Parathyroid adenoma (tissue), 2 donors: ENCODE results near the gene PTRHD1.
A peak's percentile ranks its signal among the peaks of the same experiment; 100 is the strongest.

Experiments used
- H2AFZ ChIP-seq: fragments of 300-600 bp; sonication (generic); one replicate; pipeline ENCODE4 v1.7.0; 2017; ENCODE audit warnings: antibody characterized with exemption, mild to moderate bottlenecking
- H3K27ac ChIP-seq: fragments of 300-600 bp; sonication (generic); one replicate; pipeline ENCODE4 v1.7.0; 2017
- H3K27me3 ChIP-seq: fragments of 300-600 bp; sonication (generic); one replicate; pipeline ENCODE4 v1.7.0; 2017; ENCODE audit warnings: low read length; ENCODE audit not compliant: control insufficient read depth, insufficient read depth
- H3K36me3 ChIP-seq: fragments of 300-600 bp; sonication (generic); one replicate; pipeline ENCODE4 v1.7.0; 2017; ENCODE audit warnings: low read length; ENCODE audit not compliant: control insufficient read depth, insufficient read depth
- H3K4me1 ChIP-seq: fragments of 300-600 bp; sonication (generic); one replicate; pipeline ENCODE4 v1.7.0; 2017; ENCODE audit warnings: control low read depth
- H3K4me2 ChIP-seq: fragments of 300-600 bp; sonication (generic); one replicate; pipeline ENCODE4 v1.7.0; 2017; ENCODE audit warnings: low read length
- H3K4me3 ChIP-seq: fragments of 300-600 bp; sonication (generic); one replicate; pipeline ENCODE4 v1.7.0; 2017; ENCODE audit warnings: low read depth, low read length
- H3K79me2 ChIP-seq: fragments of 300-600 bp; sonication (generic); one replicate; pipeline ENCODE4 v1.7.0; 2017; ENCODE audit warnings: control low read depth
- H3K9ac ChIP-seq: fragments of 300-600 bp; sonication (generic); one replicate; pipeline ENCODE4 v1.7.0; 2017; ENCODE audit warnings: mild to moderate bottlenecking
- H3K9me3 ChIP-seq: fragments of 300-600 bp; sonication (generic); one replicate; pipeline ENCODE4 v1.7.0; 2017; ENCODE audit warnings: low read length; ENCODE audit not compliant: control insufficient read depth
- TF ChIP-seq, protein P1 (sequence below): fragments of 300-600 bp; sonication (generic); IDR thresholded peaks from one replicate; pipeline ENCODE4 v1.7.0; 2017; ENCODE audit warnings: antibody characterized with exemption, mild to moderate bottlenecking
- donor health status: primary hyperparathyroidism.

PTRHD1 gene

DNA sequence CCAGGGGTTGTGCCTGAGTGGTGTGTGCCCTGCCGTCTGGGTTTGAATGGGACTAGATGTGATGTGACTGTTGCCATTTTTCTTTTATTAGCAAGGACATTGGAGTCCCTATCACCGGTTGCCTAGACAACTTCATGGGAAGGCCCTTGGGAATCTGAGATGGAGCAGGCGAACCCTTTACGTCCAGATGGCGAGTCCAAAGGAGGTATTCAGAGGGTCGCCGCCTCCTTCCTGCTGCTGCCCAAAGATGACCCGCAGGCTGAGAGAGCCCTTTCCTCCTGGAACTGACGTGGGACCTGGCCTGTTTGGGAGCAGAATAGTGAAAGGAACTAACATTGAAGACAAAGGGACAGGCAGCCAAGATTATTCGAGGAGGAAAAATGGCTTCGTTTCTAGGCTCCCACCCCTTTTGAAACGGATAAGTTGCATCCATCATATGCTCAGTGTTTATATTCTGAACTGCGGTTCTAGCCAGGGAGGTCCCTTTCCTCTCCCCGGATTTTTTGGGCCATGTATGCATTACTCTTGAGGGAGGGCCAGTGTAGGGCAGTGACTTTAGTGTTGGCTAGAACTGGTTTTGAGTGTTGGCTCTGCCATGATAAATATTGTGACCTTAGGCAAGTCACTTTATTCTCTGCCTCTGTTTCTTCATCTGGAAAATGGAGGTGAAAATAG lies 707 bp upstream of the PTRHD1 start:
- H3K4me3 ChIP-seq, result peak overlapping the region; percentile 99
- H3K4me1 ChIP-seq, result peaks cover 7% of the 10 kb centered on the region
- no peak overlapping the region for H3K9ac ChIP-seq
- H3K36me3 ChIP-seq, result no peaks in the 10 kb centered on the region
- H3K79me2 ChIP-seq, result no peaks in the 10 kb centered on the region
- H3K9me3 ChIP-seq, result no peaks in the 10 kb centered on the region
- H3K27me3 ChIP-seq, result no peaks in the 10 kb centered on the region
- peak overlapping the region; percentile 94 for H2AFZ ChIP-seq
- TF ChIP-seq, protein P1, sequence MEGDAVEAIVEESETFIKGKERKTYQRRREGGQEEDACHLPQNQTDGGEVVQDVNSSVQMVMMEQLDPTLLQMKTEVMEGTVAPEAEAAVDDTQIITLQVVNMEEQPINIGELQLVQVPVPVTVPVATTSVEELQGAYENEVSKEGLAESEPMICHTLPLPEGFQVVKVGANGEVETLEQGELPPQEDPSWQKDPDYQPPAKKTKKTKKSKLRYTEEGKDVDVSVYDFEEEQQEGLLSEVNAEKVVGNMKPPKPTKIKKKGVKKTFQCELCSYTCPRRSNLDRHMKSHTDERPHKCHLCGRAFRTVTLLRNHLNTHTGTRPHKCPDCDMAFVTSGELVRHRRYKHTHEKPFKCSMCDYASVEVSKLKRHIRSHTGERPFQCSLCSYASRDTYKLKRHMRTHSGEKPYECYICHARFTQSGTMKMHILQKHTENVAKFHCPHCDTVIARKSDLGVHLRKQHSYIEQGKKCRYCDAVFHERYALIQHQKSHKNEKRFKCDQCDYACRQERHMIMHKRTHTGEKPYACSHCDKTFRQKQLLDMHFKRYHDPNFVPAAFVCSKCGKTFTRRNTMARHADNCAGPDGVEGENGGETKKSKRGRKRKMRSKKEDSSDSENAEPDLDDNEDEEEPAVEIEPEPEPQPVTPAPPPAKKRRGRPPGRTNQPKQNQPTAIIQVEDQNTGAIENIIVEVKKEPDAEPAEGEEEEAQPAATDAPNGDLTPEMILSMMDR, result no peak
- H3K27ac ChIP-seq, result no peak overlapping the region
- peak overlapping the region; percentile 95 for H3K4me2 ChIP-seq

DNA sequence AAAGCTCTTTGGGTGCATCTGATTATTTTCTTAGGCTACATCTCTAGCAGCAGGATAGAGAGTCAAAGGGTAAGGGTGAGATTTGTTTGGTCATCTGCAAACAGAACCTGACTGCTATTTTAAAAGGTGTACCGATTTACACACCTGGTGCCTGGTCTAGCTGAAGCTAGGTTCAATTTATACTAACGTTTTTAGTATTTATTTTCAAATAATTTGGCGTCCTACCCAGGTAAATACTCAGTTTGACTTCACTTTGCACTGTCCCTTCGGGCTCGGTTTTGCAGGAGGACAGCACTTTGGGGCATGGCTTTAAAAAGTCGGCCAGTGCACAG lies 683 bp downstream of the PTRHD1 start:
- Histone ChIP-seq H3K27ac (peak overlapping the region; percentile 95), H2AFZ (peak overlapping the region; percentile 94), H3K9me3 (no peaks in the 10 kb centered on the region), H3K4me1 (peaks cover 7% of the 10 kb centered on the region), H3K79me2 (no peaks in the 10 kb centered on the region), H3K4me2 (peak overlapping the region; percentile 95), H3K27me3 (no peaks in the 10 kb centered on the region), H3K9ac (no peak overlapping the region), H3K36me3 (no peaks in the 10 kb centered on the region), H3K4me3 (peak overlapping the region; percentile 99)
- TF ChIP-seq, protein P1, result no peak

DNA sequence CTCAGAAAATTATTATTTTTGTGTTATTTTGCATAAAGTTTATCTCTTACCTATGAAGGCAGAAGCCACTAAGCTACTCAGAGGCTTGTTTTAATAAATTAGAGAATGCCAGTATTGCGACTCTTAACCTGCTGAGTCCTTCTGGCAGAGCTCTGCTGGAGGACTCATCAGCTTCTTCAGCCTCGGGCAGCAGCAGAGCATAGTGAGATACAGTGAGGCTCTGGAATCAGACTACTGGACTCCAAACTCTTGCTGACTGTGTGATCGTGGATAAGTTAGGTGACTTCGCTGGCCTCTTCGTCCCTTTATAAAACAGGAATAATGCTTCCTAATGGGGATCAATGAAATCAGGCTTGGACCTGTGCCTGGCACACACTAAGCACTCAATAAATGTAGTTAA lies 1.7 kb downstream of the PTRHD1 start:
- Histone ChIP-seq H3K9ac (no peak overlapping the region), H3K27me3 (no peaks in the 10 kb centered on the region), H3K4me3 (no peak overlapping the region), H3K36me3 (no peaks in the 10 kb centered on the region), H3K79me2 (no peaks in the 10 kb centered on the region), H3K27ac (no peak overlapping the region), H3K4me1 (peaks cover 7% of the 10 kb centered on the region), H2AFZ (peak overlapping the region; percentile 94), H3K4me2 (no peak overlapping the region), H3K9me3 (no peaks in the 10 kb centered on the region)
- TF ChIP-seq, protein P1, result no peak

DNA sequence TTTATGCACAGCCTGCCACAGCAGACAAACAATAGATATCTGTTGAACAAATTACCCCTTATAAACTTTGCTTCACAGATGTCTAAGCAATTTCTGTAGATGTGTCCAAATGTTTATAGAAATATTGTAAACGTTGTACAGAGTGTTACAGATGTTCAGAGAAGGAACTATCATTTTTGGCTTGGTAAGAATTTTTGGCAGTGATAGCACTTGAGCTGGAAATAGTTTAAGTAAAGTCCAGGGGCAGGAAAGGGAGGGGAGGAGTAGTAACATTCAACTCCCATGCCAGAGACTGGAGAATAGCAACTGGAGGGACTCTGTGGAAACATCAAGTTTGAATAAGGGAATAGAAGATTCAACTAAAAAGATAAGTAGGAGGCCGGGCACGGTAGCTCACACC lies 4.4 kb downstream of the PTRHD1 start:
- H3K4me2 ChIP-seq, result no peak overlapping the region
- H2AFZ ChIP-seq, result no peak overlapping the region
- no peak overlapping the region for H3K4me3 ChIP-seq
- H3K36me3 ChIP-seq, result no peaks in the 10 kb centered on the region
- H3K9ac ChIP-seq, result no peak overlapping the region
- no peaks in the 10 kb centered on the region for H3K79me2 ChIP-seq
- no peak overlapping the region for H3K27ac ChIP-seq
- no peaks in the 10 kb centered on the region for H3K27me3 ChIP-seq
- no peaks in the 10 kb centered on the region for H3K9me3 ChIP-seq
- peaks cover 7% of the 10 kb centered on the region for H3K4me1 ChIP-seq
- TF ChIP-seq, protein P1, result no peak

DNA sequence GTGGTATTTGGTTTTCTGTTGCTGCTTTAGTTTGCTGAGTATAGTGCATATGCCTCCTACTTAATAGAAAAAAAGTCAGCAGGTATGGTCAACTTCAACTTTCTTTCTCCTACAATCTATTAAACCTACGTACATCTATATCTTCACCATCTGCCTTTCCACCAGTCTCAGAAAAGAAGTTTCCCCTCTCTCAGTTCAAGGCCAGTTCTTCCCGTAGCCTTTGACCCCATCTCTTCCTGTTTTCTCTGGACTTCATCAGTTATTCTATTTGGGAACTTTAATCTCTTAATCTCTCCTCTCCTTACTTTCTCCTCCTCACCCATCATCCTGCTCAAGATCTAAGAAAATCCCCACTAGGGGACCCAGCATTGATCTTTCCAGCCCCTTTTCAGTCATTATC lies 5.7 kb downstream of the PTRHD1 start:
- TF ChIP-seq, protein P1, result no peak
- Histone ChIP-seq H3K4me3 (no peak overlapping the region), H3K9ac (no peak overlapping the region), H2AFZ (no peak overlapping the region), H3K9me3 (no peaks in the 10 kb centered on the region), H3K4me1 (peaks cover 7% of the 10 kb centered on the region), H3K79me2 (no peaks in the 10 kb centered on the region), H3K27ac (no peak overlapping the region), H3K36me3 (no peaks in the 10 kb centered on the region), H3K27me3 (no peaks in the 10 kb centered on the region), H3K4me2 (no peak overlapping the region)
